ENCODE results near the gene NSF.
"Not testable (repeated sequence)": the region's sequence is repeated elsewhere in the genome, so short reads cannot be mapped to it uniquely, and the experiment has no call there.

GRCh38 chr17:46793023-46793422 is 202.6 kb downstream of the NSF start:
- not testable (repeated sequence) for TF ChIP-seq CTCF (IDR thresholded peaks at IDR 0.05; ENCODE audit: insufficient read depth, low read length); GABPA (IDR thresholded peaks at IDR 0.05; ENCODE audit: low read depth); POLR2AphosphoS5 (IDR thresholded peaks at IDR 0.05; ENCODE audit: low read depth); REST (IDR thresholded peaks at IDR 0.05; ENCODE audit: insufficient replicate concordance, low read depth); SPI1 (IDR thresholded peaks at IDR 0.05; ENCODE audit: borderline replicate concordance, low read depth)

All from HL-60 (cell line).